NCI-H524 treated with DMSO at 0.1 percent for 48 hours (cell line): ENCODE measurements around the gene TELO2.
"Not testable (repeated sequence)": the region's sequence is repeated elsewhere in the genome, so short reads cannot be mapped to it uniquely, and the experiment has no call there.

ENCODE experiments used
- DNase-seq: peaks from one replicate; lab custom pipeline; 2025; lab: John Stamatoyannopoulos, UW

TELO2 gene

DNA sequence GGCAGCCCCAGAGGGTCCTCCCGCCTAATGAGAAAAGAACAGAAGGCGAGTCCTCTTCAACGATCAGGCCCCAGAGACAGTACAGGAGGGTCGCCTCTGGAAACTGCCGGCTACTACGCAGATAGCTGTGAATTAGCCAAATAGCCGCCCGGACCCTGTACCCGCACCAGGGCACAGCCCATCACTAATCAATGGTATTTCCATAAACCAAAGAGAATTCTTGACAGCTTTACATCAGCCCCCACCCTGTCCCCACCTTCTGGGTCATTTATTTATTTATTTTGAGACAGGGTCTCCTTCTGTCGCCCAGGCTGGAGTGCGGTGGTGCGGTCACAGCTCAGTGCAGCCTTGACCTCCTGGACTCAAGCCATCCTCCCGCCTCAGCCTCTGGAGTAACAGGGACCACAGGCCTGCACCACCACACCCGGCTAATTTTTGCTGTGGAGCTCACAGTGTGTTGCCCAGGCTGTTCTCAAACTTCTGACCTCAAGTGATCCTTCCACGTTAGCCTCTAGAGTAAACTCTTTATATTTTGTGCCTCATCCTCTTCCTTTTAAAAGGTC lies 17.5 kb upstream of the TELO2 start:
- DNase-seq = no peak

- DNase-seq = no peak
Measured at GRCh38 chr16:1477033-1477432, 16.1 kb upstream of the TELO2 start.

- DNase-seq = not testable (repeated sequence)
Measured at GRCh38 chr16:1478937-1479336, 14.2 kb upstream of the TELO2 start.

DNA sequence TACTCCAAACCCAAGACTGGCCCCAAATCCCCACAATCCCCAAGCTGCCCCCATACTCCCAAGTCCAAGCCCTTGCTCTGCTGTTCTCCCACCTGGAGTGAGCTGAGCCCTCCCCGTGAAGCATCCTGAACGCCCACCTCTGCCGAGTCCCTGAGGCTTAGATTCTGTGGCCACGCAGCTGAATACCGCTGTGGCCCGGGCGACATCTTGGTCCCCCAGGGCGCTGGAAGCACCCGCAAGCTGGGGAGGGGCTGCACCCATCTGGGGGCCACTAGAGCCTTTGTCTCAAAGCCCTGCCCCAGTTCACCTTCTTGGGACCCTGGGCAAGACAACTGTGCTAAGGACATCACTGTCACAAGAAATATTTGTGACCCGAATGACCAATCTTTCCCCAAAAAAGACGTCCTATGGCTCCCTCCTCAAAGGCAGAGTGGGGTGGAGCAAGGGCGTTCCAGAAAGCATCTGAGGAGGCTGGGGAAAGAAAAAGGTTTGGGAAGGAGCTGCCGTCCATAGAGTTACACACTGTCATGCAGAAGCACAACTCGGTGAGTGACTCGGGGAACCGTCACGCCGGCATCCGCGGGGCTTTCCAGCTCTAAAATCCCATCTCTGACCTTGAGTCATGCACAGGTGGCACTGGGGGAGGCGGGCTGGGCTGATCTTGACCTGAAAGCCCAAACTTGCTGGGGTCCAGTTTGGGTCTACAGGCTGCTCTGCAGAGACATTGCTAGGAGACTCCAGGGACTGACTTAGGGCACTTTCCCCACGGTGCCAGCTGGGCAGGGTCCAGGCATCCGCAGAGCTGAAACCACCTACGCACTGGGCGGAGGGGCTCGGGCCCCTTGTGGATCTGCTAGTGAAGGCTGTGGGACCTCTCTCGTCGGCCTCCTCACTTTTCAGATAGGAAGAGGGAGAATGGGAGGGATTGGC lies 11.0 kb upstream of the TELO2 start:
- DNase-seq = no peak

DNA sequence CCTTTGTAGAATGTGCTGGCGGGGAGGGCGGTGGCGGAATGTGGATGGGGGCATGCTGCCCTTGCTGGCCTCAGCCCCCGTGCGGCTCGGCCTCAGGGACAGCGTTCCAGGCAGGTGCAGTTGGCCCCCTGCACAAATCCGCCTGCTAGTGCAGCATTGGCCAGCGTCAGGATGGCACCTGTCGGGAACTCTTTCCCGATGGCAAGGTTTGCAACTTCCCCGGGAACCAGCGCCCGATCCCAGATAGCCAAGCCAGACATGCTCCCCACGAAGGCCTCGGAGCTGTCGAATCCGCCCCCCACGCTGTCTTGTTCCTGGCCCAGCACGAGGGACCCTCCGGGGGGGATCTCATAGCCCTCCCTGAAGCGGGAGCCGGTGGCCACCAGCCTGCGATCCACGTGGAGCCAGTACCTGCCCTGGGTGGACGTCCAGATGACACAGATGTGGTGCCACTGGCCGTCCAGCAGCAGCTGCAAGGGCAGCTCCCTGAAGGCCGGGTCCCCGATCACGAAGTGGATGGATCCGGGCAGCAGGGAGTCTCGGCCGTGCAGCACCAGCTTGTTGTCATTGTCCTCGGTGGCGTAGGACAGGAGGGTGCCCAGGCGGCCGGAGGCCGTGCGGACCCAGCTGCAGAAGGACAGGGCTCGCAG lies 7.2 kb upstream of the TELO2 start:
- no peak for DNase-seq

DNA sequence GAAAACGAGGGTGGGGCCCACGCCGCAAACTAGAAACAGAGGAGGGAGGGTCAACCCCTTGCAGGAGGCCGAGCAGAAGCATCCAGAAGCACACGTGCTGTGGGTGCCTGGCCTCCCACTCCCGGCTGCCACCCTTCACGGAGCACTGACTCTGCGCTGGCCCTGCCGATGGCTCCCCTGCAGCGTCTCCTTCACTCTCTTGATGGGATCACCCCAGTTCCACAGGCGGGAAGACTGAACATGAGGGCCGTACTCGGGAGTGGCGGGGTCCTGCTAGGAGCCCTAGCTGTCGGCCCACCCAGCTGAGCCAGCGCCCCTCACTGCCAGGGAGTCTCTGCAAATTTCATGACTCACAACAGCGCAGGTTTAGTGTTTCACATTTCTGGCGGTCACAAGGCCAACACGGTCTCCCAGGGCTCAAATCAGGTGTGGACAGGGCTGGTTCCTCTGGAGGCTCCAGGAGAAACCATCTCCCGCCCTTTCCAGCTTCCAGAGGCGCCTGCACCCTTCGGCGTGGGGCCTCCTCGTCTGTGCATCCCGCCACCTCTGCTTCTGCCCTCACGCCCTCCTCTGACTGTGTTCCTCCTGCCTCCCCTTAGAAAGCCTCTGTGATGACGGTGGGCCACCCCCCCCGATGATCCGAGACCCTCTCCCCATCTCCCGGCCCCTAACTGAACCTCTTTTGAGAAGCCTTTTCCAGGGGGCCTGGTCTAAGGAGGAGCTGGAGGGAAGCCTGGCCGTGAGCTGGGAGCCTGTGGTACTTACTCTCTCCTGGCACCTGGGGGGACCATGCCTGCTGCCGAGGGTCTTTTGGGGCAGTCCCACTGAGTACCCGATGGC lies 6.4 kb upstream of the TELO2 start:
- no peak for DNase-seq

DNA sequence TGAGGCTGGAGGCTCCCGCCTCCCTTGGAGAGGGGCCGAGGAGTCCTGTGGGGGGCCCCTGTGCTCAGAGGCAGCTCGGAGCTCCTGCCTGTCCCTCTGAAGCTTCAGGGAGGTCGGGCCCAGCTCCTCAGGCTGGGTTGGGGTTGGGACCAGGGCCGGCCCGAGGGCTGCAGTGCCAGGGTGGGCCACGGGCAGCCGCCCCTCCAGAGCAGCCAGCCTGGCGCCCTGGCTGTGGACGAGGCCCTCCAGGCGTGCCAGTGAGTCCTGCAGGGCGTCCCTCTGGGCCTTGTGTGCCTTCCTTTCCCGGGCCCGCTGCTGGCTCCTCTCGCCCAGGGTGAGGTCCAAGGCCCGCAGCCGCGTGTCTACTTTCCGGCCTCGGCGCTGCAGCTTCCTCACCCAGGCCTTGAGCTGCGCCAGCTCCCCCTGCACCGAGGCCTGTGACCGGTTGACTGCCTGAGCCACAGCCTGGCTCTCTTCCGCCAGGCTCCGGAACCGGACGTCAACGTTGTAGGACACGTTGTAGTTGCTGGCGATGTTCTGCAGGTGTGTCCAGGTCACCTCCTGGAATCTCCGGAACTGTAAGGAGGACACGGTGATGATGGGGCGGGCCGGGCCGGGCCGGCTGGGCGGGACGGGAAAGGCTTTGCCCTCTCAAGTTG lies 5.6 kb upstream of the TELO2 start:
- DNase-seq = no peak

DNA sequence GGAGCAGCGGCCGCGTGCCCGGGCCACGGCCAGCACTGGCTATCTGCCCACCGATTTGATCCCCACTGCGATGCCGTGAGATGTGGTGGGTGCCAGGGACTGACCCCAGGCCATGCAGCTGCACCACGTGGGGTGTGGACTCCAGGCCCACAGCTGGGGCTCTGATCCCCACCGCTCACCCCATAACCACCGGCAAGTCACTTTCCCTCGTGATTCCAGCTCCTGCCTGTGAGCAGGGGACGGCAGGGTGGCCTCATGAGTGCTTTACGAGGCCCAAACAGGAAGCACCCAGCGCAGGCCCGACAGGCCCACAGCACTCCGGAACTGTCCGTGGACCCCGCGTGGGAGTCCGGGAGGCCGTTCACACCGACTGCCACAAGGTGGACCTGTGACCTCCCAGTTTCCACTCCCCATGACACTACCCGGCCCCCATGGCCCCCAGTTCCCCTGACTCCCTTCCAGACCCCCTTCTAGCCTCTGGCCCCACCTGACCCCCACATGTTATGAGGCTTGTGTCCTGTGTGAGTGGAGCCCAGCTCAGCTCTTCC lies 5.0 kb upstream of the TELO2 start:
- no peak for DNase-seq

DNA sequence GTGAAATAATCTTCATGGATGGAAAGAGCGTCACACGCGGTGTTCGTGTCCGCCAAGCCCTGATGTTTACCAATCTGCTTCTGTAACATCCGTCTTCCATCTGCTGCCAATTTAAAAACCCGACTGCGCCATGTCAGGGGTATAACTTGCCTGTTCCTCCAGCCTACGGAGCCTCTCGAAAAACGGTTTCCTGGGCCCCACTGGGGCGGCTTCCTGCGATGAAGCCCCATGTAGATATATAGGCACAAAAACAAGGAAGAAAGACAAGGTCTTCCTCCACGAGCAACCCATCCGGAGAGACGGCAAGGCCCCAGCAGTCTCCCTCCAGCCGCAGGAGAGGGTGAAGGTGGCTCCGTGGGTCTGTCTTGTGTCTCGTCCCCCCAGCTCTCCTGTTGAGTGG lies 4.5 kb upstream of the TELO2 start, which contains the start of gene PTX4:
Gene PTX4, minus strand, starts transcription at position 326 of the 400 bp plus-strand sequence. Its CDS starts 35 bp downstream, at position 291.
- no peak for DNase-seq

DNA sequence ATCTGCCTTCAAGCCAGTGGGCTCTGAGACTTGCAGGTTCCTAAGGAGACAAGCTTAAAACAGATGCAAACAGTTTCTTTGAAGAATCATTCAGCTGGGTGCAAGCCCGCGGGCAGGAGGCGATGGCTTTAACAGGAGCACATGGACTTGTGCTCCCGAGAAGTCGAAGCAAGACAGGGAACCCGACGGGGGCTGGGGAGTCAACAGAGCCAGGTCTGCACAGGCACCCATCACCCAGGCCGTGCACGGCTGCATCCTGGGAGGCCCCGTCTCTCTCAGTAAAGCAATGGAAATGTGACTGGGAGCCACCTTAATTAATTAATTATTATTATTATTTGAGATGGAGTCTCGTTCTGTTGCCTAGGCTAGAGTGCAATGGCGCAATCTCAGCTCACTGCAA lies 4.1 kb upstream of the TELO2 start:
- no peak for DNase-seq

DNA sequence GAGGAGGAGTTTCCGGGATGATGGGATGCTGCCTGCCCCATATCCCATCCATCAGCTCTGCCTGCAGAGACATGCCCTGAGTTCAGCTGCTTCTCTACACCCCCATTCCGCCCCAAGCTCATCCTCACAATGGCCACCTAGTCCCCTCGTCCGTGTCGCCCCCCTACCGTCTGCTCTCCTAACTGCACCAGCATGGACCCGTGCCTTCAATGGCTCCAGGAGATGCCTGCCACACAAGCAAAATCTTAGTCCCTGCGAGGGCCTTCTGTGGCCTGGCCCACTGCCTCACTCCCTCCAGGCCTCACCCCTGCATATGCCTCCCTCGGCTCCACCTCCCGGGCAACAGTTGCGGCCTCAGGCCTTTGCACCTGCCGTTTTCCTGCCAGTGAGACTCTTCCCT lies 1.8 kb upstream of the TELO2 start:
- no peak for DNase-seq

- DNase-seq = no peak
Measured at GRCh38 chr16:1492082-1492922, 858 bp upstream of the TELO2 start.

GRCh38 chr16:1493746-1494094 lies 560 bp downstream of the TELO2 start:
- DNase-seq = no peak

DNA sequence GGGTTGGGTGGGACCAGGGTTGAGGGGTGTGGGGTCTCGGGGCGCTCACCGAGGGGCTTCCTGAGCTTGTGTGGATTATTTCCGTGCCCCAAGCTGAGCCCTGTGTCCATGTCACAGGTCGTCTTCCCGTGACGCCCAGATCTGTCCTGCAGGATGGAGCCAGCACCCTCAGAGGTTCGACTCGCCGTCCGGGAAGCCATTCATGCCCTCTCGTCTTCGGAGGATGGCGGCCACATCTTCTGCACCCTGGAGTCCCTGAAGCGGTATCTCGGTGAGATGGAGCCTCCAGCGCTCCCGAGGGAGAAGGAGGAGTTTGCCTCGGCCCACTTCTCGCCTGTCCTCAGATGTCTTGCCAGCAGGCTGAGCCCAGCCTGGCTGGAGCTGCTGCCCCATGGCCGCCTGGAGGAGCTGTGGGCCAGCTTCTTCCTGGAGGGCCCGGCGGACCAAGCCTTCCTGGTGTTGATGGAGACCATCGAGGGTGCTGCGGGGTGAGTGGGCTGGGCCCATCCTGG lies 1.0 kb downstream of the TELO2 start:
- no peak for DNase-seq

GRCh38 chr16:1494711-1495110 lies 1.6 kb downstream of the TELO2 start:
- no peak for DNase-seq

DNA sequence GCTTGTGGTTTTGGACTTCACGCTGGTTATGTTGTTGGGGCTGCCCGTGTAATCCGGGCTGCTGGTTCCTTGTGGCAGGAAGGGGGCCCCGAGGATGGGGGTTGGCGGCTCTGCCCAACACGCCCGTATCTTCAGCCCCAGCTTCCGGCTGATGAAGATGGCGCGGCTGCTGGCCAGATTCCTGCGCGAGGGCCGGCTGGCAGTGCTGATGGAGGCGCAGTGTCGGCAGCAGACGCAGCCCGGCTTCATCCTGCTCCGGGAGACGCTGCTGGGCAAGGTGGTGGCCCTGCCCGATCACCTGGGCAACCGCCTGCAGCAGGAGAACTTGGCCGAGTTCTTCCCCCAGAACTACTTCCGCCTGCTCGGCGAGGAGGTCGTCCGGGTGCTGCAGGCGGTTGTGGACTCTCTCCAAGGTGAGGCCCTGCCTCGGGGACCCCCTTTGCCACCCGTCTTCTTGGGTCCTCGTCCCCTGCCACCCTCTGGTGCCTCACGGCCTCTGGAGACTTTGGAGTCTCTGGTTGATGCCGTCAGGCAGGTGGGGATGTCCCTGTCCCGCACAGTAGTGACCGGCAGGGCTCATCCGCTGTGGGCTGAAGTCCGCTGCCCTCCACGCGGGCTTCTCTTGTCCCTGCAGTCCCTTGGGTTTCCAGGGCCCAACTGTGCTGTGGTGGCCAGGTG lies 2.2 kb downstream of the TELO2 start:
- DNase-seq = no peak

DNA sequence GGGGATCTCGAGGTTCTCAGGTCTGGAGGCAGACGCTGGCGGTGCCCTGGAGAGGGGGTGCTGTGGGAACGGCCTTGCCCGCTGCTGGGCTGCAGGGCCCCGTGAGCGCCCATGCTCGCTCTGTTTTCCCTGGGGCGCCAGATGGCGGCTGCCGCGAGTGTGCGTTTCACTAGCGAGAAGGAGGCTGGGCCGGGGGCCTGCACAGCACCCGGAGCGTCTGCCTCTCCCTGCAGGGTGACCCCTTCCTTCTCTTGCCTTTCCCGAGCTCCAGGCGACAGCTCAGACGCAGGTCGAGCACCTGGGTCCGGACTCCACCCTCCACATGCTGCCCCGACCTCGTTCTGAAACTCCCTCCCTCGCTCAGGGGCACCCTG lies 2.7 kb downstream of the TELO2 start:
- DNase-seq = no peak

DNA sequence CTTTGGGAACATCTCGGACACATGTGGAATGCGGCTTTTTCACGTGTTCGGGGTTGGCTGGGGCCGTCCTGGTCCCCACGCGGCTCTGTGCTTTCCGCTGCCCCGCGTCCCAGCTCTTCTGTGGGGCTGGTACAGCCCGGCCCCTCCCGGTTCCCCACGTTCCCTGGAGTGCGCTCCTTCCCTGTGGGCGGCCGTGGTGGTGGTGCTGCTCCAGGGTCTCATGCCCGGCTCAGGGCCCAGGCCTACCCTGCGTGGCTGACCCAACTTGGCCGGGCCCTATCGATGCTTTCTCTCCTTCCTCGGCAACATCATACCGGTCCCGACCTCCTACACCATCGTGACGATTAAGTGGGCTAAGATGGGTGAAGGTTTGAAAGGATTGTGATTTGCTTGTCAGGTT lies 3.3 kb downstream of the TELO2 start:
- no peak for DNase-seq

DNA sequence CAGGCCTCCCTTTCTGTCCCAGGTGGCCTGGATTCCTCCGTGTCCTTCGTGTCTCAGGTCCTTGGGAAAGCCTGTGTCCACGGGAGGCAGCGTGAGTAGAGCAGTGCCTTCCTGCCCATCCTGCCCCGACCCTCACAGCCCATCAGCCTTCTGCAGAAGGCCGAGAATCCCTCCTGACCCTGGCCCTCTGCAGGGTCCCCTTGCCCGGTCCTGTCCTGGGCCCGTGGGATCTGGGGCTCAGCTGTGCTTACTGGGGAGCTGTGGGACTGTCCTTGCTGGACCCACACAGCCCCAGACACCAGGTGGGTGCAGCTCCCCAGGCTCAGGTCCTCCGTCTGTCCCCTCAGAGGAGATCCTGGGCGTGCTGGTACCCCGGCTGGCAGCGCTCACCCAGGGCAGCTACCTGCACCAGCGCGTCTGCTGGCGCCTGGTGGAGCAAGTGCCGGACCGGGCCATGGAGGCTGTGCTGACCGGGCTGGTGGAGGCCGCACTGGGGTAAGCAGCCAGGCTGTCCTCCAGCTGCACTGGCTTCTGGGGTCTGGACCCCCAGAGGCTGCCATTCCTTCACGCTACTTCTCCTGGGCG lies 3.9 kb downstream of the TELO2 start:
- no peak for DNase-seq
